Activated CD4-positive, alpha-beta T cell treated with anti-CD3 and anti-CD28 coated beads, Interleukin-10, Interleukin-2, amounts not matched to agents 100 ng/mL and 50 ng/mL, durations not matched to agents 16 hours and 8 hours (primary cell): ENCODE results near the gene APBA1.
"Not testable (repeated sequence)": the region's sequence is repeated elsewhere in the genome, so short reads cannot be mapped to it uniquely, and the experiment has no call there.

Experiments used
- DNase-seq: peaks from one replicate; pipeline ENCODE4 v3.0.0-alpha.2; 2020

The APBA1 gene

GRCh38 chr9:69603656-69604055 lies 68.5 kb downstream of the APBA1 start:
- DNase-seq, result no peak

DNA sequence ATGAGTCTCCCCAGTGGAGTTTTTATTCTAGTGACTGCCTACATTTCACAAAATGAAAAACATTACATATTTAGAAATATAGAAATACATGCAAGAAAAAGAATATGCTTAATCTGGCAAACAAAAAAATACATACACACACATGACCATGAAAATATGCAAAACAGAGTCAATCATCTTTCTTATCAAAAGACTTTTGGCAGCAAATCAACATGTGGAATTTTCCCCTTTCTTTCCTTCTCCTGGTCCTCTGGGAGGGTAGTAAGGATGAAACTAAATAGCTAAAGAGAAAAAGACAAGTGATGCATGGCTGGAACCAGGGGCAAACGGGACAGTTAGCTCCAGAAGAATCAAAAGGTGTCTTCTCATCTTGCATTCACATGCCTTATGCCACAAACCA lies 69.4 kb downstream of the APBA1 start:
- no peak for DNase-seq

- no peak for DNase-seq
Observed at GRCh38 chr9:69601698-69602097, 70.5 kb downstream of the APBA1 start.

DNA sequence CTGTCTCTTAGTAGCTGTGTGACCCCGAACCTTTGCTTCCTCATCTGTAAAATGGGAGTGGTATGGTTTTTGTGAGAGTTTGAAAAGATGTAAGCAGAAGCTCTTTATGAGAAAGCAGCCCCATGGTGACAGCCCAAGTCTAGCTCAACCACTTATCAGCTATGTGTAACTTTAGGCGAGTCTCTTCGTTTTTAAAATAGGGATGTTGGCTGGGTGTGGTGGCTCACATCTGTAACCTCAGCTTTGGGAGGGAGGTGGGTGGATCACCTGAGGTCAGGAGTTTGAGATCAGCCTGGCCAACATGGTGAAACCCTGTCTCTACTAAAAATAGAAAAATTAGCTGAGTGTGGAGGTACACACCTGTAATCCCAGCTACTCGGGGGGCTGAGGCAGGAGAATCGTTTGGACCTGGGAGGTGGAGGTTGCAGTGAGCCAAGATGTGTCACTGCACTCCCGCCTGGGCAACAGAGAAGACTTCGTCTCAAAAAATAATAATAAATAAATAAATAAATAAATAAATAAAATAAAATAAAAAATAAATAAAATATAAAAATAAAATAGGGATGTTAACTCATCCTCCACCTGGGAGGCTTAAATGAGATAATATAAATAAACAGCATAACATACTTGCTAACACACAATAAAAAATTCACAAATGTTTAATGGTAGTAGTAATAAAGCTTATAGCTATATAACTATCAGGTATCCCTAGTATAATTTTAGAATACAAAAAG lies 71.7 kb downstream of the APBA1 start:
- no peak for DNase-seq

DNA sequence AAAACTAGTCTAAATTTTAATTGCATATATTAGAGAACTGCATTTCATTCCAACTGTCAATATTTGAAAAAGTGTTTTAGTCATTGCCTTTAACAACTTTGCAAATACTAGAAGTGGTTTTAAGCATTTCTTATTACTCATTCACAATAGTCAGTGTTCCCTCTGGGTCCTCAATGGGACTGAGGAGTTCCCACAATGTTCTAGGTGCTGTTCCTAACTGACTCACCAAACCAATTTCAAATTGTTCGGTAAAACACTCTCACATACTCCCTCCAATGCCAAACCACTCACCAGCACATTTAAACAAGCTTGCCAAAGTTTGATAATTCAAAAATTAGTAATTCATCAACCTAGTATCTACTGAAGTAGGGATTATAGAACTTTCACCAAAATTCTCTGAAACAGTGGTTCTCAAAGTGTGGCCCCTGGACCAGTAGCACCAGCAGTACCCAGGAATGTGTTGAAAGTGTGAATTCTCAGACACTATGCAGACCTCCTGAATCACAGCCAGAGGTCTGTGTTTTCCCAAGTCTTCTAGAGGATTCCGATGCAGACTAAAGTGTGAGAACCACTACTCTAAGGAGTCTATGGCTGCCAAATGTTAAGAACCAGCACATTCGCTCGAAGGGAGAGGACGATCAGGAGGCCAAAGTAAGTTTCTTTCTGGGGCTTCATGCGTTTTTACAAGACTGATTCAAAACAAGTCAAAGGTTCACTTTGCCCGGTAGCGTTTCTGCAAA lies 72.8 kb downstream of the APBA1 start:
- DNase-seq, result no peak

- not testable (repeated sequence) for DNase-seq
Observed at GRCh38 chr9:69596906-69597305, 75.3 kb downstream of the APBA1 start.

GRCh38 chr9:69594180-69594579 lies 78.0 kb downstream of the APBA1 start:
- DNase-seq, result no peak

DNA sequence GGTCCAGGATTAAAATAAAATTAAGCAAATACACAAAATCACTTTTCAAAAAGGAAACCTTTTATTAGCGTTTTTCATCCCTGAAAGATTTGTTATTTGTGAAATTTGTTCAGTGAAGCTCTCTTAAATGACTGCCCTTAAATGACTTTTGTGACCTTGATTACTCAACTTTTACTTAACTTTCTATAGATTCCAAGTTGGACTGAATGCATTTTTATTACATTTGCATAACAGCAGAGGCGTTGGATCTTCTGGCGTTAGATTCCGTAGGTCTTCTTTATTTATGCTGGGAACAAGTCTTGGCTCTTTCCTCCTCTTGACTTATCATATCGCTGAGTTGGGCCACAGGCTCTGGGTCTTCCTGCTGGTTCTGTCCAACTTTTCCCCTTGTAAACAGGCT lies 78.4 kb downstream of the APBA1 start:
- no peak for DNase-seq

- no peak for DNase-seq
Observed at GRCh38 chr9:69593301-69593700, 78.9 kb downstream of the APBA1 start.

- DNase-seq, result no peak
Observed at GRCh38 chr9:69590266-69590665, 81.9 kb downstream of the APBA1 start.

DNA sequence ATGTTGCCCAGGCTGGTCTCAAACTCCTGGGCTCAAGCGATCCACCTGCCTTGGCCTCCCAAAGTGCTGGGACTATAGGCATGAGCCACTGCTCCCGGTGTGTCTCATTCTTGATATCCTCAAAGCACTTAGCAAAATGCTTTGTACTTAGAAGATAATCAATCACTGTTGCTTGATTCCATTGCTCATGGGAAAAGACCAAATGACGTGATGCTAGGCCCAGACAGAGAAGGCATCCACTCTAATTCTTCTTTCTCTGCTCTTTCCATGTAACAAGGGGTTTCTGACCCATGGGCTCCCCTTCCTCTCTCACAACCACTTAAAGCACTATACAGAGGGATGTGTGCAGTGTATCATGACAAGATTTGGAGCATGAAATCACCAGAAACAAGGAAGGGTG lies 83.0 kb downstream of the APBA1 start:
- DNase-seq, result no peak

DNA sequence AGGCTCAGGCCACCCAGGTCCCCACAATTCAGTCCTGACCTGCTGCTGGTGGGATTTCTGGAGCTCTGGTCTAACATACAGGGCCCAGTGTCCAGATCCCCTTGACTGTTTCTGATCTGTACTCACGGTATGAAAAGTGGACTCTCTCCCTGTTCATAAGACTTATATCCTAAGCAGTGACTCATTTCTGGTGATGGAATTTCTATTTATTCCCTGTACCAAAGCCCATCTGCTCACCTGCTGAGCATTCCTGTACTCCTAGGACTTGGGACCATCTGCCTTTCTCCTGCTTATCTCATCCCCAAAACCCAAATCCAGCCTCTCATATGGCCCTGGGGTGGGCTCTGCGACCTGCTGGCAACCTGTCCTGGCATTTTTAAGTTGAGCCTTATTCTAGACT lies 86.6 kb downstream of the APBA1 start:
- DNase-seq, result no peak

DNA sequence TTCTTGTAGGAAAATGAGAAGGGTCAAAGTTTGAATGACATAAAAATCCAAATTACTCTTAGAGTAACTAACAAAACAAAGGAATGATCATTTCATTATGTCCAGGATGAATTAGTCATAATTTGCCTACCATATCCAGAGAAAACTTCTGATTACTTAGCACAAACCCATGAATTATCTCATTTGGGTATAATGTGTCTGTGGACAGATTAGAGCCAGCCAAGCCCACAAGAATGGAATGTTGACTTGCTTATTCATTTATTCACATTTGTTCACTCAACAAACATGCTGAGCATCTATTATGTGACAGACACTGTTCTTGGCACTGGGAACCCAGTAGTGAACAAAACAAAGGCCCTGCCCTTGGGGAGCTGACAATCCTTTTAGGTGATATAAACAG lies 87.4 kb downstream of the APBA1 start:
- DNase-seq, result no peak

- no peak for DNase-seq
Observed at GRCh38 chr9:69583645-69584234, 88.4 kb downstream of the APBA1 start.

- DNase-seq, result no peak
Observed at GRCh38 chr9:69582544-69583297, 89.5 kb downstream of the APBA1 start.

DNA sequence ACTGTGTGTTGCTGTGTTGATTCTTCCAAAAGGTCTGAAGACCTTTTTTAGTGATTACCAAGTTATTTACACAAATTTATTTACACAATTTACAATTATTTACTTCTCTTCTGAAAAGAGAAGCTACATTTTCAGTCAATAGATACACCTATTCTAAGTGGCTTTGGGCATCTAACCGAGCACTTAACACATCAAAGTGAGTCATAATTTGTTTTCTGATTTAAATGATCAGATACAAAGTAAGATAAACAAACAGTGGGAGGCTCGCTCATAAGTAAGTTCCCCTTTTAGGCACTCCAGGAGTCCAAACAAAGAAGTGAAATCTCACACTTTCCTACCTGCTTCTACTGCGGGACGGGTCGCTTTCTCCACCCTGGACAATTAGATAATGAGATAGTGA lies 90.2 kb downstream of the APBA1 start:
- no peak for DNase-seq

DNA sequence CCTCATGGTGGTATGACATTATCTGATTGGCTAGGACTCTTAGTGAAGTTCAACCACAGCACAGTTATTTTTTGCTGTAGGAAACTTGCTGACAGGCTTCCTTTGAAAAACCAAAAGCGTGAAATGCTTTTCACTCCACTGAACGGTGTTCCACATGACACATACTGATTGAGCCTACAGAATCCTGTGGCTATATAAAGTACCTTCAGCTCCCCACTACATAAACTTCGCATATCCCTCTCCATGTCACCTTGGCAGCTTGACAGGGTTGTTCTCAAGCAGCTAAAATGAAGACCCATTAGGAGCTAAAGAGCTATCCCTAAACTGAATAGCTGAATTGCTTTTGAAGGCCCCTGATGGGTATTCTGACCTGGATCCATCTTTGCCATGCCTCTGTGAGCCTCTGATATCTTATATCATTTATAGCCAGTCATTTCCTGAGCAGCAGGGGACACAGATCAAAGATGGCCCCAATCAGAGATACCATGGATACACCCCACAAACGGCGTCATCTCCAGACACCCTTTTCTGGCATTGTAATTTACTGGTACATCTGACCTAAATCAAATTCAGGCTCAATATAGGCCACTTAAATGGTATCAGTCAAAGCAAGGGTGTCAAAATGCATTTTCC lies 91.5 kb downstream of the APBA1 start:
- no peak for DNase-seq

- no peak for DNase-seq
Observed at GRCh38 chr9:69579760-69580581, 92.2 kb downstream of the APBA1 start.

- no peak for DNase-seq
Observed at GRCh38 chr9:69579032-69579758, 93.0 kb downstream of the APBA1 start.

- no peak for DNase-seq
Observed at GRCh38 chr9:69578026-69578425, 94.1 kb downstream of the APBA1 start.

DNA sequence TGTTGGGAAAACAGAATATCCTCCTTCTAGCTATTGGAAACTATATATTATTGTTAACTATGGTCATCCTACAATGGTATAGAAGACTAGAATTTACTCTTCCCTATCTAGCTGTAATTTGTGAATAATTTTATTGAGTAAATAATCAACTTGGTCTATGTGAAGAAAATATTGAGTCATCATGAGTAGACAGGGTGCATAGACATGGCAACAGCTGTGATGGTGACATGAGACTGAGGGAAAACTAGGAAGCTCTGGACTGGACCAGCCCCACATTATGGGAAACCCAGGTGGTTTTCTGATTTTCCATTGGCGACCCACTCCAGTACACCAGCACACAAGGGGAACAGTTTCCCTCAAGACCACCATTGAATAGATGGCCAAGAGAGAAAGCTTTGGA lies 95.0 kb downstream of the APBA1 start:
- no peak for DNase-seq
